Measurements from ENCODE around the gene RNF166. TPM values are rescaled to one million over a fixed set of nuclear protein-coding genes. Genes with fewer than 3 reads are reported as not detected.

Gene RNF166
- total and polyA plus RNA-seq, 8 donors: 9.7 to 40.9 (median 11.8) TPM

DNA sequence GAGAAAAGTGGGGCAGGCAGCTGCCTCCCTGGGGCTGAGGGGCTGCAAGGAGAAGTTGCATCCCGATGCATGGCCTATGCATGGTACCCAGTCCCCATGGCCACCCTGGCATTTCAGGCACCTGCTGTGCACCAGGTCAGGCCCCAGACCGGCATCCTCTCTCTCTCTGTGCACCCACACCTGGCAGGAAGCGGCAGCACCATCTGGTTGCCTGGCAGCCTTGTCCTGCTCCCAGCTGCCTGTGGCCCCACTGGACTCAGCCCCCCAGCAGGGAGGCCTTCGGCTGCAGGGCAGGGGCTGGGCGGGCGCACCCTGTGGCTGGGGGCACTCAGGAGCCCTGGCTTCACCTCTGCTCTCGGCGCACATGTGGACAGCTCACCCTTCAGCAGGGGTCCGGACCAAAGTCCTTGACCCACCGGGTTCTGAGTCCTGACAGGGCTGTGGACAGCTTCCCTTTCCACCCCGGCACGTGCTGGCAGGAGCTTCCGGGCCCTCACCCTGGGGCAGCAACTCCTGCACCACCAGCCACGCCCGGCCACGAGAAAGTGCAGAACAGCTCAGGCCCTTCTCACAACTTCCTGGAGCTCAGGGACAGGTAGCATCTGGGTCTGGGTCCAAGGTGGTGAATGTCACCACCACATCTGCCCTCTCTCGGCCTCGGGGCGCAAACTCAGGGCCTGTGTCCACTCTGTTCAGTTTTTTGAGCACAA, 36.8 kb upstream of the RNF166 start:
- no peak for FAIRE-seq
- Histone ChIP-seq H3K27ac (no peak overlapping the region), H3K4me1 (peaks cover 0 to 3% (median 0%) of the 10 kb centered on the region in 3 donors), H3K27me3 (no peaks in the 10 kb centered on the region), H3K4me3 (no peak overlapping the region), H3K36me3 (no peaks in the 10 kb centered on the region), H3K9me3 (no peaks in the 10 kb centered on the region)
- 80 to 84% methylated on average over 18 to 19 of the region's 19 CpGs for WGBS, 2 donors
- no peak for ATAC-seq
- intact Hi-C loops (cut with DNase I): loop anchor here in 2 of 3 donors (5.0 kb wide), 3 partner anchors 39 to 419 kb away; partner anchors contain the start of gene PIEZO1 (in 1 of the 2)
- TF ChIP-seq, protein P1, sequence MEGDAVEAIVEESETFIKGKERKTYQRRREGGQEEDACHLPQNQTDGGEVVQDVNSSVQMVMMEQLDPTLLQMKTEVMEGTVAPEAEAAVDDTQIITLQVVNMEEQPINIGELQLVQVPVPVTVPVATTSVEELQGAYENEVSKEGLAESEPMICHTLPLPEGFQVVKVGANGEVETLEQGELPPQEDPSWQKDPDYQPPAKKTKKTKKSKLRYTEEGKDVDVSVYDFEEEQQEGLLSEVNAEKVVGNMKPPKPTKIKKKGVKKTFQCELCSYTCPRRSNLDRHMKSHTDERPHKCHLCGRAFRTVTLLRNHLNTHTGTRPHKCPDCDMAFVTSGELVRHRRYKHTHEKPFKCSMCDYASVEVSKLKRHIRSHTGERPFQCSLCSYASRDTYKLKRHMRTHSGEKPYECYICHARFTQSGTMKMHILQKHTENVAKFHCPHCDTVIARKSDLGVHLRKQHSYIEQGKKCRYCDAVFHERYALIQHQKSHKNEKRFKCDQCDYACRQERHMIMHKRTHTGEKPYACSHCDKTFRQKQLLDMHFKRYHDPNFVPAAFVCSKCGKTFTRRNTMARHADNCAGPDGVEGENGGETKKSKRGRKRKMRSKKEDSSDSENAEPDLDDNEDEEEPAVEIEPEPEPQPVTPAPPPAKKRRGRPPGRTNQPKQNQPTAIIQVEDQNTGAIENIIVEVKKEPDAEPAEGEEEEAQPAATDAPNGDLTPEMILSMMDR (IDR thresholded peaks at IDR 0.05): no peak
- DNase-seq: no peak

DNA sequence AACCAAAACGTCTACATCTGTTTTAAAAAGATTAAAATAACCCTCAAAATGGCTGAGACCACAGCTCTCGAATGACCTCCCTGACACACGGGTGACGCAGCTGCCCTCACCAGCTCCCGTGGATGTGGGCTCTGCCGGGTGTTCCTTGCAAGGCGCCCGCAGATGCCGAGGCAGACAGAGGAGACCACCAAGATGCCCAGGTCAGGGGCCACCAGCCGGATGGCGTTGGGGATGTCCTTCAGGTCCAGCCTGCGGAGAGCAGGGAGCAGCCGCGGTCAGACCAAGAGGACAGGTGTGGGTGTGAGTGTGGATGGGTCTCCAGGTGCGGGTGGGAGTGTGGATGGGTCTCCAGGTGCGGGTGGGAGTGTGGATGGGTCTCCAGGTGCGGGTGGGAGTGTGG, 35.2 kb upstream of the RNF166 start:
- TF ChIP-seq, protein P1 (IDR thresholded peaks at IDR 0.05): no peak
- DNase-seq (no peak), ATAC-seq (no peak), FAIRE-seq (no peak)
- Histone ChIP-seq H3K27me3 (no peaks in the 10 kb centered on the region), H3K9me3 (no peaks in the 10 kb centered on the region), H3K27ac (no peak overlapping the region), H3K4me3 (no peak overlapping the region), H3K36me3 (no peaks in the 10 kb centered on the region), H3K4me1 (peaks cover 0 to 3% (median 0%) of the 10 kb centered on the region in 3 donors)
- WGBS, 2 donors: 83 to 92% methylated on average over 16 to 17 of the region's 17 CpGs
- intact Hi-C loops (cut with DNase I): loop anchor here in 2 of 3 donors (5.0 kb wide), 3 partner anchors 41 to 421 kb away; partner anchors contain the start of gene PIEZO1 (in 1 of the 2)

DNA sequence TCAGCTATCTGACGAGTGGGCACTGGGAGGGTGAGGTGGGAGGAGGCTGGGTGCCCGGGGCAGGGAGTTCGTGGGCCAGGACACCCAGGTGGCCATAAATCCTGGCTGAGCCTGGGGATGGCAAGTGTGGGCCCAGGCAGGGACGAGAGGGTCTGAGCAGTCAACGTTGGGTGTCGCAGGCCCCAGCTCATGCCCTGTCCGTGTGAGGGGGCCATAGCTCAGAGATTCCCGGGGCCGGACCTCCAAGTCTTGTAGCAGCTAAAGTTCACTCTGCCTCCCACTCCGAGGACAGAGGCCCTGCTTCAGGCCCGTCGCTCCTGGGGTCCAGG, 34.5 kb upstream of the RNF166 start:
- TF ChIP-seq, protein P1 (IDR thresholded peaks at IDR 0.05): no peak
- no peaks in the 10 kb centered on the region for H3K36me3 ChIP-seq
- WGBS, 2 donors: 82 to 89% methylated on average over 12 of the region's 12 CpGs
- H3K4me3 ChIP-seq: no peak overlapping the region
- H3K4me1 ChIP-seq: peaks cover 0 to 3% (median 0%) of the 10 kb centered on the region in 3 donors
- no peak for DNase-seq
- ATAC-seq: no peak
- no peak overlapping the region for H3K27ac ChIP-seq
- H3K27me3 ChIP-seq: no peaks in the 10 kb centered on the region
- H3K9me3 ChIP-seq: no peaks in the 10 kb centered on the region
- no peak for FAIRE-seq
- intact Hi-C loops (cut with DNase I): loop anchor here in 2 of 3 donors (5.0 kb wide), 3 partner anchors 42 to 422 kb away; partner anchors contain the start of gene PIEZO1 (in 1 of the 2)

DNA sequence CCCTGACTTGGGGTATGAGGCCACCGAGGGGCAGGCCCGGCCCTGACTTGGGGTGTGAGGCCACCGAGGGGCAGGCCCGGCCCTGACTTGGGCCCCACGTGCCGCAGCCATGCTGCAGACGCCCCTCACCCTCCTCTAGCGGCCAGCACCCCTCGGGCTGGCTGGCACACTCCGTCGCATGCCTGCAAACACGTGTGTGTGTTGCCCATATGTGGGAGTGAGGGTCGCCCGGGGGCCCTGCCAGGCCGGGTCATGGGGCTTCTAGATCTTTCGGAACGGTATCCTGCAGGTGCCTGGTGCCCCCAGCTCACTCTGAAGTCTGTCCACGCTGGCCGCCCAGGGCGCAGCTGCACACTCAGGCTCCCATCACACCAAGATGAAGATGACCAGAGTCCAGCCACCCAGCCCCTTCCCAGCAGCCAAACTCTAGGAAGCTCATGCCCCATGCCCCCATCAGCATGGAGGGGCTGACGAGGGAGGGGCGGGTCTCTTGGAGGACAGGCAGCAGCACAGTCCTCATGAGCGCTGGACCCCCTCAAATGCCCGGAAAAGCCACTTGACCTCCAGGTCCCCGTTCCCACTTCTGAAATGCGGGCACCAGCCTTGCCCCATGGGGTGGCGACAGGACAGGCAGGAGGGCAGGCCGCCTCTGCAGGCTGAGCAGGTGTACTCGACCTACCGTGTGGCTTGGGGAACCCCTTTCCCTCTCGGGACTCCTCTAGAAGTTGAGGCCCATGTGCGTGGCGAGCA, 33.9 kb upstream of the RNF166 start:
- DNase-seq (no peak), ATAC-seq (no peak), FAIRE-seq (no peak)
- 76 to 89% methylated on average over 29 to 33 of the region's 33 CpGs for WGBS, 2 donors
- TF ChIP-seq, protein P1 (IDR thresholded peaks at IDR 0.05): no peak
- no peak overlapping the region for H3K4me3 ChIP-seq
- H3K4me1 ChIP-seq: peaks cover 0 to 3% (median 0%) of the 10 kb centered on the region in 3 donors
- no peaks in the 10 kb centered on the region for H3K36me3 ChIP-seq
- intact Hi-C loops (cut with DNase I): loop anchor here in 2 of 3 donors (5.0 to 10.0 kb wide), 4 partner anchors 42 to 425 kb away; partner anchors contain the start of gene PIEZO1 (in 1 of the 2)
- H3K9me3 ChIP-seq: no peaks in the 10 kb centered on the region
- H3K27ac ChIP-seq: no peak overlapping the region
- H3K27me3 ChIP-seq: no peaks in the 10 kb centered on the region

All from pancreas (tissue), 10 donors.